8988T (cell line): ENCODE data around the gene ZNF668.

Source experiments
- DNase-seq: peaks from one replicate; pipeline ENCODE4 v3.0.0; 2011

ZNF668 gene

GRCh38 chr16:31073970-31074813 lies at the start of gene ZNF668, which contains the start of gene ZNF646:
ZNF668 (minus strand) TSS chr16:31074240; CDS start chr16:31064459, 9,781 bp downstream.
ZNF646 (plus strand) TSS chr16:31074422; CDS start chr16:31076325, 1,903 bp downstream.
- peak; percentile 96 for DNase-seq

GRCh38 chr16:31120129-31120528 lies 46.1 kb upstream of the ZNF668 start:
- DNase-seq, result no peak

GRCh38 chr16:31118223-31119155 lies 44.4 kb upstream of the ZNF668 start:
- no peak for DNase-seq

GRCh38 chr16:31117384-31118222 lies 43.6 kb upstream of the ZNF668 start, which contains the start of gene KAT8:
KAT8 (plus strand) TSS chr16:31117664; CDS start chr16:31117682, 18 bp downstream.
- peak; percentile 84 for DNase-seq

- no peak for DNase-seq
These were observed 40.4 kb upstream of the ZNF668 start for GRCh38 chr16:31114468-31114867.

- DNase-seq, result no peak
These were observed 39.4 kb upstream of the ZNF668 start for GRCh38 chr16:31113121-31114120.

- DNase-seq, result no peak
These were observed 38.7 kb upstream of the ZNF668 start for GRCh38 chr16:31112711-31113110.

- no peak for DNase-seq
These were observed 37.9 kb upstream of the ZNF668 start for GRCh38 chr16:31111881-31112466.

GRCh38 chr16:31110106-31111034 lies 36.3 kb upstream of the ZNF668 start:
- DNase-seq, result no peak

- no peak for DNase-seq
These were observed 35.6 kb upstream of the ZNF668 start for GRCh38 chr16:31109622-31110021.

GRCh38 chr16:31108794-31109558 lies 34.9 kb upstream of the ZNF668 start:
- DNase-seq, result no peak

GRCh38 chr16:31108035-31108793 lies 34.2 kb upstream of the ZNF668 start, which contains the start of gene BCKDK:
BCKDK (plus strand) TSS chr16:31108386; CDS start chr16:31109224, 838 bp downstream.
- peak; percentile 85 for DNase-seq

- no peak for DNase-seq
These were observed 33.4 kb upstream of the ZNF668 start for GRCh38 chr16:31107465-31107867.

- no peak for DNase-seq
These were observed 32.7 kb upstream of the ZNF668 start for GRCh38 chr16:31106509-31107464.

- DNase-seq, result peak; percentile 67
These were observed 31.7 kb upstream of the ZNF668 start for GRCh38 chr16:31105677-31106213.
